Measurements from ENCODE around the gene PTPRM. TPM values are rescaled to one million over a fixed set of nuclear protein-coding genes. Genes with fewer than 3 reads are reported as not detected.

The PTPRM gene
- total and polyA plus RNA-seq, 2 of the 8 experiments (the other 6 are each of a cell fraction or from before 2014, with no cell fraction given), result 4.1 to 7.0 TPM

GRCh38 chr18:8088626-8089025, 521.5 kb downstream of the PTPRM start (continued):
- no peak for TF ChIP-seq CHD7 (IDR thresholded peaks at IDR 0.05; ENCODE audit: insufficient replicate concordance, low read length)
- no peak for TF ChIP-seq NANOG (IDR thresholded peaks at IDR 0.05; ENCODE audit: insufficient read depth, low read depth, low read length, poor library complexity, severe bottlenecking)
- no peak for TF ChIP-seq RAD21 (IDR thresholded peaks at IDR 0.05 in 1 of 2, conservative IDR thresholded peaks at IDR 0.05 in 1 of 2; ENCODE audit: low read depth in 2 of 2, low read length in 2 of 2)
- TF ChIP-seq CBX8 (IDR thresholded peaks at IDR 0.05; ENCODE audit: borderline replicate concordance, low read depth, low read length), result no peak
